Tibial artery (tissue), 4 donors: ENCODE measurements around the gene PER3.

ENCODE experiments used
- DNase-seq, 2 donors: peaks; one replicate each; pipeline ENCODE4 v3.0.0-alpha.2; 2019
- H3K27ac ChIP-seq, 2 donors: fragments of 200-600 bp; sonication (generic) in 1 of 2; 1 replicate in 1 of 2; 2 replicates in 1 of 2; pipeline ENCODE4 v1.5.1; 2018 to 2019; ENCODE audit warnings: mild to moderate bottlenecking in 1 of 2
- H3K27me3 ChIP-seq, 2 donors: fragments of 200-600 bp; sonication (generic) in 1 of 2; one replicate each; pipeline versions ENCODE4 v1.5.1 to v1.6.0; 2016 to 2019
- H3K36me3 ChIP-seq, 3 donors: fragments of 200-600 bp; sonication (generic) in 2 of 3; one replicate each; pipeline ENCODE4 v1.5.1; 2016 to 2019; ENCODE audit warnings: mild to moderate bottlenecking in 2 of 3
- H3K4me1 ChIP-seq, 4 donors: fragments of 200-600 bp; sonication (generic) in 2 of 4; 1 replicate in 3 of 4; 2 replicates in 1 of 4; pipeline ENCODE4 v1.5.1; 2016 to 2019
- H3K4me3 ChIP-seq, 2 donors: fragments of 200-600 bp; sonication (generic) in 1 of 2; 1 replicate in 1 of 2; 2 replicates in 1 of 2; pipeline ENCODE4 v1.5.1; 2018 to 2019; ENCODE audit warnings: mild to moderate bottlenecking in 2 of 2
- H3K9me3 ChIP-seq, 3 donors: fragments of 200-600 bp; sonication (generic) in 1 of 3; one replicate each; pipeline ENCODE4 v1.5.1; 2016 to 2019
- CTCF ChIP-seq, 2 experiments: fragments of 200-600 bp in 1 of 2; fragments of 450-650 bp in 1 of 2; IDR thresholded peaks; one replicate each; pipeline ENCODE4 v1.5.1; 2017 to 2019; ENCODE audit warnings: antibody characterized with exemption in 2 of 2, mild to moderate bottlenecking in 1 of 2, moderate library complexity in 1 of 2
- intact Hi-C: fragments of 100-400 bp; cut with DNase I; formaldehyde crosslinking; loops from one replicate; pipeline ENCODE4 v1.15.0; 2023; ENCODE audit warnings: low total_unique reads

PER3 gene

GRCh38 chr1:7893529-7894180 lies 109.6 kb downstream of the PER3 start:
- peak overlapping the region; percentile 14 to 58 for H3K27ac ChIP-seq
- no peaks in the 10 kb centered on the region for H3K9me3 ChIP-seq
- TF ChIP-seq CTCF (IDR thresholded peaks at IDR 0.05) = no peak
- intact Hi-C loops = no loop called here
- no peak overlapping the region for H3K4me3 ChIP-seq
- H3K27me3 ChIP-seq = peaks cover 0 to 9% of the 10 kb centered on the region in 2 donors
- no peaks in the 10 kb centered on the region for H3K36me3 ChIP-seq
- peaks cover 0 to 18% (median 13%) of the 10 kb centered on the region in 4 donors for H3K4me1 ChIP-seq
- peak; percentile 77 to 90 for DNase-seq
